GM21515 (cell line): ENCODE data around the gene CAPN10.

Source experiments
- ATAC-seq: cut with Tn5 transposase; IDR thresholded peaks from one replicate; pipeline ENCODE4 v1.9.1; 2021; ENCODE audit not compliant: unreplicated experiment

The CAPN10 gene

DNA sequence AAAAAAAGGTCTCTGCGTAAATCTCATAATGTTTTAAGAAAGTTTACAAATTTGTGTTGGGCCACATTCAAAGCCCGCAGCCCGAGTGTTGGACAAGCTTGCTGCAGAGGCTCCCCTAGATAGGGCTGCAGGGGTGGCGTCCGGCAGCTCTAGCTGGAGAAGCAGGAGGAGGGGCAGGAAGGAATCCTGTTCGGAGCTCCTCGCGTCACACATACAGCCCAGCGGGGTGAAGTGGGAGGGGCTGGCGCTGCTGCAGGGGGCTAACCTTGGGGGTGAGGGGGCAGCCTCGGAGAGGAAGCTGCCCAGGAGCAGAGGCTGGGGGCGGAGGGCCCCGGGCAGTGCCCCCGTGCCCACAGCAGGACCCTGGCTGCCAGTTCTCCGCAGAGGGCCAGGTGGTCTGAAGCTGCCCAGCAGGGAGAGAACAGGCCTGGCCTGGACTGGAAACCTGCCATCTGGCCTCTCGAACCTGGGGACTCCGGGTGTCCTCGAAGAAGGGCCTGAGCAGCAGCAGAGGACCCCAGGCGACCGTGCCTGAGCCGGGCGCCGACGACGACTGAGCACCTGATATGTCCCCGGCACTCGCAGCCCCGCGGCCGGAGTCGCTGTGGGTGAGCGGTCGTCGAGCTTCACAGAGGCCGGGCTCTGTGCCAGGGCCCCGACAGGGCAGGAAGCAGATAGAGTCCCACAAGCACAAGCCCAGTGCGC, 36.1 kb downstream of the CAPN10 start:
- ATAC-seq: no peak

DNA sequence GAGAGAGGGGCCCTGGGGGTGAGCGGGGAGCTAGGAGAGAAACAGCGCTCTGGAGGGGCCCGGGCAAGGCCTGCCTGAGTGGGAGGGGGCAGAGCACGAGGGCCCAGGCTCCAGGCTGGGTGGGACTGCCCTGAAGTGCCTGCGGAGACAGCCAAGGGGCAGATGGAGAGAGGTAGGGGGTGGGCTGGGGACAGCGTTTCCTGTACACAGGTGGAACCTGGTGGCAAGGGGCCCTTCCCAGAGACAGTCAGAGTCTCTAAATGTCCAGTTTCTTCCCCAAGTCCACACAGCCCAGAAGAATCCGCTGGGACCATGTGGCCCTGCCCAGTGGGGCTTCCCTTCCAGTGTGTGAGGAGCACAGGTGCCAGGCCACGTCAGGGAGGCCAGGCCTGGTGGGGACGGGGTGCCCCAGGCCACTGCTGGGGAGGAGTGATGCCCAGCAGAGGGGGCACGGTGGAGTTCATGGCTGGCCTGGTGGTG, 37.0 kb downstream of the CAPN10 start:
- no peak for ATAC-seq

DNA sequence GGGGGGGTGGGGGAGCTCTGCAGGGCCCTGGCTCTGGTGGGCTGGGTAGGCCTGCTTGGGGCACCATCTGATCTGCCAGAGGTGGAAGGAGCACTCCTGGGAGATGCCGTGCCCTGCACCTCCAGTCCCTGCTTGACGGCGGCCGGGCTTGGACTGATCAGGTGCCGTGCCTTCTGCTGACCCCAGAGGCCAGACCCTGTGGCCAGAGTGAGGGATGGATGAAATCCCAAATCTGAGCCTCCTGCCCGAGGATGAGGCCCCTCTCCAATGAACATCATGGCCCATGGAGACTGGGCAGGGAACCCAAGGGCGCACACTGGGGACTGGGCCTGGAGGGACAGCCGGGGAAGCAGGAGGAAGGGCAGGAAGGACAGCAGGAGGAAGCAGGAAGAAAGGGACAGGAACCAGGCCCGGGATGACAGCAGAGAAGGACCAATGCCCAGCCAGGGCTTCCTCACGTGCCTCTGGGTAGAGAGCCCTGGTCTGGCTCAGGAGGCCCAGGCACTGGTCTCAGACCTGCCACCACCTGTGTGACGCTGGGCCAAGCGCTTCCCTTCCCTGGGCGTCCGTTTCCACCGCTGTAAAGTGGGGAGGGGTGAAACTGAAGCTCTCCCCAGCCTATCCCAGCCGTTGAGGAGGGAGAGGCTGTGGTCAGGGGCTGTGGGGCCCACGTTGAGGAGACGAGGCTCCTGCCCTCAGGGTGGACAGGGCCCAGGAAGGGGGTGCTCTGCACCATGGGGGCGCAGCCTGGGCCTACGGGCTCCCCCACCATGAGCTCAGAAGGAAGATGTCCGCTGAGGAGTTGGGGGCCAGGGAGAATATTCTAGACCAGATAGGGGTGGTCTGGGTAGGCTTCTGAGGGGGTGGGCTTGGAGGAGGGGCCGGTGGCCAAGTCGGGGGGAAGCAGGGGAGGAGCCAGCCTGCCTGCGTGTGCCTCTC, 37.7 kb downstream of the CAPN10 start:
- ATAC-seq: no peak

DNA sequence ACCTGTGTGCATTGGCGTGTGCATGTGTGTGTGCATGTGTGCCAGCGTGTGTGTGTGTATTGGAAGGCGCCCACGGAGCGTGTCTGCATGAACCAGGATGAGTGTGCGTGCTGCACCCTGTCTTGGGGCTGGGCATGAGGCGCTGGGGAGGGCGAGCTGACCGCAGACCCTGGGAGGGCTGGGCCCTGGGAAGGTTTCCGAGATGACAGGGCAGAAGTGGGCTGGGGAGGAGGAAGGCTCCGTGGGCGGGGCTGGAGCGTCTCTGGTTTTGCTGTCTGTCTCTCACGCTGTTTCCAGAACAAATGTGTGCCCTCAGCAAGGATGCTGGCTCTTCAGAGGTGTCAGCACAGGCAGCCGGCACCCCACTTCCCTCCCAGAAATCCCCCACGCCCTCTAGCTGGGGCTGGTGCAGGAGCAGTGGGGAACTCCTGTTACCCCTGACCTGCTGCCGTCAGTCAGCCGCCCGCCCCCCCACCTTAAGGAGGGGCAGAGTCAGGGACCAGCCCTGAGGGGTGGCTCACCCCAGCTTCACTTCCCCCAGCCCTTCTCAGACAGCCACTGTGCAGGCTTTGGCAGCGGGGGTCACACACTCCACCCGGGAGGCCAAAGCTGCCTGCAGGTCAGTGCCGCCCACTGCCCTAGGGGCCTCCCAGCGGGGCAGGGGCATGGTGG, 38.6 kb downstream of the CAPN10 start, which contains the start of gene GPR35:
TSS of gene GPR35 (plus strand) at position 531 of the 672 bp plus-strand sequence. CDS start 4,473 bp downstream, outside the sequence.
- no peak for ATAC-seq

DNA sequence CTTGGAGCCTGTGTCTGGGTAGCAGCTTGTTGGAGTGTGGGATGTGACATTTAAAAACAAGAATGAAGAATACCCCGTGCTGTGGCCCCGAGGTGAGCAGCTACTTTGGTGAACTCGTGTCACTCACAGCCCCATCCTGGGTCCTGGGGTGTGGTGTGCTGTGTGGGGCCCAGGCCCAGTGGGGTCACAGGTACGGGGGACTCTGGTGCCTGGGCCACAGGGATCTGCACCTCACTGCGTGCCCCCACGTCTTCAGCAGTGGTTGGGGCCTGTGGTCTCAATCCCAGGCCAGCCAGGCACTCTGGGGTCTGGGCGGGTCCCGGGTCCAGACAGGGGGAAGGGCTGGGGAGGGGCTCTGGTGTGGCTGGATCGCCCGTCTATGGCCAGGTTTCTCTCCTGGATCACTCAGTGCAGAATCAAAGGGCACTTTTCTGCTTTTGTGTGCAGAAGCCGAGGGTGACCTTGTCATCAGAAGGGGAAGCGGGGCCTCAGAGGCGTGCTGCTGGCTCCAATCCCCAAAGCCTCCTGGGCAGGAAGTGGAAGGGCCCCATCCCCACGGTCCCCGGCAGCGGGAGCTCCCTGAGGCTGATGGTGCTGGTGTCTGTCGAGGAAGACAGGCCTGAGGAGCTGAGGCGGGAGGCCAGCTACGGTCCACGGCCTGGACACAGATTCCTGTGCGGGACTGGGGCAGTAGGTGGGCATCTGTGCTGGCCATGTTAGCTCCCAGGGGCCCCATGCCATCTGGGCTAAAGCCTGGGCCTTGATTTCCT, 40.2 kb downstream of the CAPN10 start:
- no peak for ATAC-seq

DNA sequence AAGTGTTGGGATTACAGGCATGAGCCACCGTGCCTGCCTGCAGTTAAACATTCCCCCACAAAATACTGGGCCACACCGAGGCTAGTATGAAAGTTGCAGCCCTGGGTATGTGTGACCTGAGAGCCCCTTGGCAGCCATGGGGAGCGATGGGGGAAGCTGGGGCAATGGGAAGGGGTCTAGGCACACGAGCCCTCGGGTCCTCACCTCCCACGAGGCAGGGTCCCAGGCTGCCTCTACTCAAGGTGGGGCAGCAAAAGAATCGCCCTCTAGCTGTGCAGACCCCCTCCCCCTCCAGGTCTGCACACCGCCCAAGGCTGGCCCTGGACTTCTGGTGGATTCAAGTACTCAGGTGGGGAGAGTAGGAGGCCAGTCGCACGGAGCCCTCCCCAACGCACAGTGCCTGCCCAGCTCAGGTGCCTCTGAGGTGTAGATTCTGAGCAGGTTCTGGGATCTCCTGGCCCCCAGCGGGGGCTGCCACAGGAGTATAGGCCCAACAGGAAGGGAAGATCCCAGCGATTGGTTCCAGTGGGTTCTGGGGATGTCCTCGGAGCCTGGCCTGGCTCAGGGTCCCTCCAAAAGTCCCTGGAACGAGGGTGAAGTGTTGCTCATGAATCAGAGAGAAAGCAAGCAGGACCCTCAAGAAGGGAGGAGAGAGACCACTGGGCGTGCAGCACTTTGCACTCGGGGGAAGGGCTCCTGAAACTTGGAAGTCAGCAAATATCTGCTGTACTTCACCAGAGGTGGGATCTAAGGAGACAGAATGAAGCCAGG, 41.4 kb downstream of the CAPN10 start:
- ATAC-seq: no peak

DNA sequence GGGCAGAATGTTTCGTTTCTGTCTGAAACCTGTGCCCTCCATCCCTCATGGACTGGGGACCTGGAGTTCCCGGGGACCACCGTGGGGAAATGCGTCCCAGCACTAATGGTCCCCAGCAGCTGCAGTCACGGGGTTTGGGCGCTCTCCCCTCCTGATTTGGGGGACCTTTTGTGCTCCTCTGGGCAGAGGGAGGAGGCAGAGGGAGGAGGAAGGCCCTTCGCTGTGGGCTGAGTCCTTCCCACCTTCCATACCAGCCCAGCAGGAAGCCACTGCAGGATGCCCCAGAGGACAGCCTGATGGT, 41.9 kb downstream of the CAPN10 start:
- no peak for ATAC-seq

DNA sequence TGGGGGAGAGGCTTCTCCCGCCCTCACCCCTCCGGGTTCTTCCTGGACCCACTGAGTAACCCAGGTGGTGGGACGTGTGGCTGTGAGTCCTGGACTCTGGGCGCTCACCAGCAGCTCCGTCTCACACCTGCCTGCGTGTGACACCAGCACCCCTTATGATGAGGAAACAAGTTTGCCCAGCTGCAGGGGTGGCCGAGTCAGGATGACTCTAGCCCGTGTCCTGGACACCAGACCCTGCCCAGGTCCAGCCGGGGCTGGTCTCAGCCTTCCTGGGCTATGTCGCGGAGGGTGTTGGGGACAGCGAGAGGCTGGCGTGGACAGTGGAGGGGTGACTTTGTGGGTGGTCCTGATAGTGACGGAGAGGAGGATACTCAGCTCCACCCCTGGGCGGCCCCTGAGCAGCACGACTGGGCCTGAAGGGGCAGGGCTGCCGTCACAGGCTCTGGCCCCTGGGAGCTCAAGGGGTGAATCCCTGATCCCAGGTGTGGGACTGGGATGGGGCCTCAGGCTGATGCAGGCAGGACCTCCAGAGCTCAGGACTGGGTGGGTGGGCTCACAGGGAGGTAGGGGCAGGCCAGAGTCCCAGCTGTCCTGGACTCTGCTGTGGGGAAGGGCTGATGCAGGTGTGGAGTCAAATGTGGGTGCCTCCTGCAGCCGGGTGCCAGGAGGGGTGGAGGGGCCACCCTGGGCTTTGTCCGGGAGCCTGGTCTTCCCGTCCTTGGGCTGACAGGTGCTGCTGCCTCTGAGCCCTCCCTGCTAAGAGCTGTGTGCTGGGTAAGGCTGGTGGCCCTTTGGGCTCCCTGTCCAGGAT, 42.5 kb downstream of the CAPN10 start:
- ATAC-seq: no peak

DNA sequence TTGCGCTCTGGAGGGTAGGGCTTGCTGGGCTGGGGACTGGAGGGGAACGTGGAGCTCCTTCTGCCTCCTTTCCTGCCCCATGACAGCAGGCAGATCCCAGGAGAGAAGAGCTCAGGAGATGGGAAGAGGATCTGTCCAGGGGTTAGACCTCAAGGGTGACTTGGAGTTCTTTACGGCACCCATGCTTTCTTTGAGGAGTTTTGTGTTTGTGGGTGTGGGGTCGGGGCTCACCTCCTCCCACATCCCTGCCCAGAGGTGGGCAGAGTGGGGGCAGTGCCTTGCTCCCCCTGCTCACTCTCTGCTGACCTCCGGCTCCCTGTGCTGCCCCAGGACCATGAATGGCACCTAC, 43.1 kb downstream of the CAPN10 start:
- no peak for ATAC-seq

DNA sequence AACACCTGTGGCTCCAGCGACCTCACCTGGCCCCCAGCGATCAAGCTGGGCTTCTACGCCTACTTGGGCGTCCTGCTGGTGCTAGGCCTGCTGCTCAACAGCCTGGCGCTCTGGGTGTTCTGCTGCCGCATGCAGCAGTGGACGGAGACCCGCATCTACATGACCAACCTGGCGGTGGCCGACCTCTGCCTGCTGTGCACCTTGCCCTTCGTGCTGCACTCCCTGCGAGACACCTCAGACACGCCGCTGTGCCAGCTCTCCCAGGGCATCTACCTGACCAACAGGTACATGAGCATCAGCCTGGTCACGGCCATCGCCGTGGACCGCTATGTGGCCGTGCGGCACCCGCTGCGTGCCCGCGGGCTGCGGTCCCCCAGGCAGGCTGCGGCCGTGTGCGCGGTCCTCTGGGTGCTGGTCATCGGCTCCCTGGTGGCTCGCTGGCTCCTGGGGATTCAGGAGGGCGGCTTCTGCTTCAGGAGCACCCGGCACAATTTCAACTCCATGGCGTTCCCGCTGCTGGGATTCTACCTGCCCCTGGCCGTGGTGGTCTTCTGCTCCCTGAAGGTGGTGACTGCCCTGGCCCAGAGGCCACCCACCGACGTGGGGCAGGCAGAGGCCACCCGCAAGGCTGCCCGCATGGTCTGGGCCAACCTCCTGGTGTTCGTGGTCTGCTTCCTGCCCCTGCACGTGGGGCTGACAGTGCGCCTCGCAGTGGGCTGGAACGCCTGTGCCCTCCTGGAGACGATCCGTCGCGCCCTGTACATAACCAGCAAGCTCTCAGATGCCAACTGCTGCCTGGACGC, 43.6 kb downstream of the CAPN10 start:
- no peak for ATAC-seq

DNA sequence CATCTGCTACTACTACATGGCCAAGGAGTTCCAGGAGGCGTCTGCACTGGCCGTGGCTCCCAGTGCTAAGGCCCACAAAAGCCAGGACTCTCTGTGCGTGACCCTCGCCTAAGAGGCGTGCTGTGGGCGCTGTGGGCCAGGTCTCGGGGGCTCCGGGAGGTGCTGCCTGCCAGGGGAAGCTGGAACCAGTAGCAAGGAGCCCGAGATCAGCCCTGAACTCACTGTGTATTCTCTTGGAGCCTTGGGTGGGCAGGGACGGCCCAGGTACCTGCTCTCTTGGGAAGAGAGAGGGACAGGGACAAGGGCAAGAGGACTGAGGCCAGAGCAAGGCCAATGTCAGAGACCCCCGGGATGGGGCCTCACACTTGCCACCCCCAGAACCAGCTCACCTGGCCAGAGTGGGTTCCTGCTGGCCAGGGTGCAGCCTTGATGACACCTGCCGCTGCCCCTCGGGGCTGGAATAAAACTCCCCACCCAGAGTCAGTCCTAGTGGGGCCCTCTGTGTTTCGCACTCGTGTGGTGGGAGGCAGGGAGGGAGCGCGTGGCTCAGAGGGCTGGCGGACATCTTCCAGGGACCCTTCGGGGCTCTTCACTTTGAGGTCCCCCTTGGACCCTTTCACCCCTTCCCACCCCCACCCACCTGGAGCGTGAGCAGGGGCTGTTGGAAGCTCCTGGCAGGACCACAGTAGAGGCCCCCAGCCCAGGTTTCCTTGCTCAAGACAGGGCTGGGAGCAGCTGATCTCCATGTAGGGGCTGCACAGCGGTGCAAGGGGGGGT, 44.4 kb downstream of the CAPN10 start:
- ATAC-seq: no peak

DNA sequence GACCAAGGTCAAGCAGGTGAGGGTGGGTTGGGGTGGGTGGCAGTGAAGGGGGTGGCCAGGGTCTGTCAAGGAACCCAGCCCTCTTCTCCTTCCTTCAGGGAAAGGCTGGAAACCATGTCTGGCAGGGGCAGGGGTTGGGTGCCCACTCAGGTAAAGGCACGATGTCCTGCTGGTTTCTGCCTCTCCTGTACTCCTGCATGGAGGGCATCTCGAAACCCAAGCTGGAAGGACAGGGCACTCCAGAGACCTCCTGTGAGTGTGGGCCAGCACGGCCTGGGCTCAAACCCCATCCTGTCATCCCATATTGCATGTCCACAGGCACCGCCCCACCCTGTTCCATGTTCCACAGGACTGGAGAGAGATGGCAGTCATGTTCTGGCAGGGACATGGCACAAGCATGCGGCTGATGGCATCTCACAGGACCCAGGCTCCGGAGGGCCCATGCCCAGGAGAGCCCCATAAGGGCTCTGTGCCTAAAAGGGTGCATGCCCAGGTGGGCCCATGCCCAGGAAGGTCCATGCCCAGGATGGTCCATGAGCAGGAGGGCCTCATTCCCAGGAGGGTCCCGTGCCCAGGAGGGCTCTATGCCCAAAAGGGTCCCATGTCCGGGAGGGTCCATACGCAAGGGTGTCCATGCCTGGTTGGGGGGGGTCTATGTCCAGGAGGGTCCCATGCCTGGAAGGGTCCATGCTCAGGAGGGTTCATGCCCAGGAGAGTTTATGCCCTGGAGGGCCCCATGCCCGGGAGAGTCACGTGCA, 45.2 kb downstream of the CAPN10 start:
- no peak for ATAC-seq

DNA sequence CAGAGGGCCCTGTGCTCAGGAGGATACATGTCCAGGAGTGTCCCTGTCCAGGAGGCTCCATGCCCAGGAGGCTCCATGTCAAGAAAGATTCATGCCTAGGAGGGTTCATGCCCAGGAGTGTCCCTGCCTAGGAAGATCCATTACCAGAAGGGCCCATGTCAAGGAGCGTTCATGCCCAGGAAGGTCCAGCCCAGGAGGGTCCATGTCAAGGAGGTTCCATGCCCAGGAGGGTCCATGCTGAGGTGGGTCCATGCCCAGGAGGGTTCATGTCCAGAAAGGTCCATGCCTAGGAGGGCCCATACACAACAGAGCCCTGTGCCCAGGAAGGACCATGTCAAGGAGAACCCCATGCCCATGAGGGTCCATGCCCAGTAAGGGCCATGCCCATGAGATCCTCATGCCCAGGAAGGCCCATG, 45.8 kb downstream of the CAPN10 start:
- no peak for ATAC-seq

DNA sequence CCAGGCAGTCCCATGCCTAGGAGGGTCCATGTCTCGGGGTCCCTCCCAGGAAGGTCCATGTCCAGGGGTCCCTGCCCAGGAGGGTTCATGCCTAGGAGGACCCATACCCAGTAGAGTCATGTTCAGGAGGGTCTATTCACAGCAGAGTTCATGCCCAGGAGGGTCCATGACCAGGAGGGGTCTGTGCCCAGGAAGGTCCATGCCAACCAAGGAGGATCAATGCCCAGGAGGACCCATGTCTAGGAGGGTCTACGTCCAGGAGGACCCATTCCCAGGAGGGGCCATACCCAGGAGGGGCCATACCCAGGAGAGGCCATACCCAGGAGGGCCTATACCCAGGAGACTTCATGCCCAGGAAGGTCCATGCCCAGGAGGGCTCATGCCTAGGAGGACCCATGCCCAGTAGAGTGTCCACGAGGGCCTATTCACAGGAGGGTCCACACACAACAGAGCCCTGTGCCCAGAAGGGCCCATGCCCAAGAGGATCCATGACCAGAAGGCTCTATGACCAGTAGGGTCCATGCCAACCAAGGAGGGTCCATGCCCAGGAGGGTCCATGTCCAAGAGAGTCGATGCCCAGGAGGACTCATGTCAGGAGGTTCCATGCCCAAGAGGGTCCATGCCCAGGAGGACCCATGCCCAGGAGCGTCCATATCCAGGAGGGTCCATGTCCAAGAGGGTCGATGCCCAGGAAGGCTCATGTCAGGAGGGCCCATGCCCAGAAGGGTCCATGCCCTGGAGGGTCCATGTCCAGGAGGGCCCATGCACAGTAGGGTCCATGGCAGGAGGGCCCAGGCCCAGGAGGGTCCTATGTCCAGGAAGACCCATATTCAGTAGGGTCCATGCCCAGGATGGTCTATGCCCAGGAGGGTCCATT, 48.8 kb downstream of the CAPN10 start:
- ATAC-seq: no peak

DNA sequence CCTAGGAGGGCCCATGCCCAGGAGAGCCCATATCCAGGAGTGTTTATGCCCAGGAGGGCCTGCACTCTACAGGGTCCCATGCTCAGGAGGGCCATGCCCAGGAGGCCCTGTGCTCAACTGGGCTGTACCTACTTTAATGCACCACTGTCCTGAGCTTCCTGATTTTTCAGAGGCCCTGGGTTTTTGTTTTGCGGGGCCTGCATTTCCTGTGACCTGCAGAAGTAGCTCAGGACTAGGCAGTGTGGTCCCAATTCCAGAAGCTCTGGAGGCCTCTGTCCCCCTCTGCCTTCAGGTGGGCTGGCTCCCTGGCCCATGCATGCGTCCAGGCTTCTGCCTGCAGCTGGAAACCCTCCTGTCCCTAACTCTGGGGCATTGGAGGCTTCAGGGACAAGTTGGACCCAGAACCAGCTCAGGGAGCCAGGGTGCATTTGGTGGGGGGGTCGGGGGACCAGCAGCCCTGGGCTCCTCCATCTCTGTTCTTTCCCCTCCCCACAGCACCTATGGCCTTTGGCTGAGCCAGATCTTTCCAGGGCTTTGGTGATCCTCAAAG, 49.5 kb downstream of the CAPN10 start:
- ATAC-seq: no peak
